ENCODE results near the gene REV1.

- no peak for TF ChIP-seq GATA2 (IDR thresholded peaks at IDR 0.05; ENCODE audit: low read depth, low read length)
- TF ChIP-seq GATA3 (IDR thresholded peaks at IDR 0.05; ENCODE audit: low read depth, low read length): no peak
Measured at GRCh38 chr2:99472600-99472960, 17.2 kb downstream of the REV1 start.

Measured in SH-SY5Y (cell line).